NCI-H2196 treated with DMSO at 0.1 percent for 48 hours (cell line): Measurements from ENCODE around the gene SLC16A10.
A peak's percentile ranks its signal among the peaks of the same experiment; 100 is the strongest.
"Not testable (repeated sequence)": the region's sequence is repeated elsewhere in the genome, so short reads cannot be mapped to it uniquely, and the experiment has no call there.

Experiments
- DNase-seq: peaks from one replicate; lab custom pipeline; 2025; ENCODE audit not compliant: unreplicated experiment; lab: John Stamatoyannopoulos, UW

Gene SLC16A10

DNA sequence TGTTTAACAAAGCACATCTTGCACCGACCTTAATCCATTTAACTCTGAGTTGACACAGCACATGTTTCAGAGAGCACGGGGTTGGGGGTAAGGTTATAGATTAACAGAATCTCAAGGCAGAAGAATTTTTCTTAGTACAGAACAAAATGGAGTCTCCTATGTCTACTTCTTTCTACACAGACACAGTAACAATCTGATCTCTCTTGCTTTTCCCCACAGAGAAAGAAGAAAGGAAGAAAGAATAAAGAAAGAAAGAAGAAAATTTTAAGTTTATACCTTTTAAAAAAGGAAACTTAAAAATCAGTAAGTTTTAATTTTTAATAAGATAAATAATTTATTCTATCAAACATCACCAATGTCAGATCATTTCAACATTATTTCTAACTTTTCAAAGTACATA lies 168.5 kb downstream of the SLC16A10 start:
- not testable (repeated sequence) for DNase-seq

DNA sequence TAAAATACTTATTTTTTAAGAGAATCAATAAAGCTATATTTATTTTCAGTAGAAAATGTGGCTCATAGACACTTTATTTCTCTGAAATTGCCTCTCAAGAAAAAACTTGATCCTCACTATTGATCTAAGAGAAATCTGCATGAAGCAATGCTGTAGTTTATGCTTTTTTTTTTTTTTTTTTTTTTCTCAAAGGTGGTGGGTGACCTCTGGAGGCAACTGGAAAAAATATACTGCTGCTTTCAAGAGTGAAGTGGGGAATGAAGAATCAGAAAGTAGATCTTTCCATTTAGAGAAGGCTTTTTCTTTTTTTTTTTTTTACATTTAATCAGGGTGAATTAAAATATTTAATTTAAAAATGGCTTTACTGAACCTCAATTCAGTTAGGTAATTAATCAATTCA lies 169.3 kb downstream of the SLC16A10 start:
- no peak for DNase-seq

DNA sequence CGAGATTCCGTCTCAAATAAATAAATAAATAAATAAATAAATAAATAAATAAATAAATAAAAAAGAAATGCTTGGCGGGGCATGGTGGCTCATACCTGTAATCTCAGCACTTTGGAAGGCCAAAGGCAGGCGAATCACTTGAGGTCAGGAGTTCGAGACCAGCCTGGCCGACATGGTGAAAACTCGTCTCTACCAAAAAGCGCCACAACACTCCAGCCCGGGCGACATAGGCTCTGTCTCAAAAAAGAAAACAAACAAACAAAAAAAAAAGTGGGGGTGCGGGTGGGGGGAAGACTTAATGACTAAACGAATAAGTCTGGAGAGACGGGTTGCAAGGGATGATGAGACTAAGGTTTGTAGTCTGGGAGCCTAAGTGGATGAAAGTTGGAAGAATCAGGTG lies 170.7 kb downstream of the SLC16A10 start:
- no peak for DNase-seq

DNA sequence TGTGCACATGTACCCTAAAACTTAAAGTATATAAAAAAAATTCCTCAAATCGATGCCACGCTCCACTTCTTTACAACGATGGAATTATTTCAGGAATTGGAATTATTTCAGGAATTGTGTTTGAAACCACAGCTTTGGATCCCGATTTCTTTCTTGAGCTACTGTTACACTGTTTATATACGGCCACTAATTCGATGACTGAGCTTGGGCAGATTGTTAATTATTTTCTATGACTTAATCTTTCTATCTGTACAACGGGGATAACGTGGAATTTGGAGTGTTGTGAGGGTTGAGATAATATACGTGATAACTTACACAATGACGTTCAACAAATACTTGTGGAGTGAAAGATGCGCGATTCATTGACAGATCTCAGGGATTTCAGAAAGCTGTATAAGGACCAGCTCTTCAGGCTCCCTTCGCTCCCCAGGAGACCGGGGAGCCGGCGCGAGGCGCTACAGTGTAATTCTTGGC lies 171.3 kb downstream of the SLC16A10 start:
- no peak for DNase-seq

DNA sequence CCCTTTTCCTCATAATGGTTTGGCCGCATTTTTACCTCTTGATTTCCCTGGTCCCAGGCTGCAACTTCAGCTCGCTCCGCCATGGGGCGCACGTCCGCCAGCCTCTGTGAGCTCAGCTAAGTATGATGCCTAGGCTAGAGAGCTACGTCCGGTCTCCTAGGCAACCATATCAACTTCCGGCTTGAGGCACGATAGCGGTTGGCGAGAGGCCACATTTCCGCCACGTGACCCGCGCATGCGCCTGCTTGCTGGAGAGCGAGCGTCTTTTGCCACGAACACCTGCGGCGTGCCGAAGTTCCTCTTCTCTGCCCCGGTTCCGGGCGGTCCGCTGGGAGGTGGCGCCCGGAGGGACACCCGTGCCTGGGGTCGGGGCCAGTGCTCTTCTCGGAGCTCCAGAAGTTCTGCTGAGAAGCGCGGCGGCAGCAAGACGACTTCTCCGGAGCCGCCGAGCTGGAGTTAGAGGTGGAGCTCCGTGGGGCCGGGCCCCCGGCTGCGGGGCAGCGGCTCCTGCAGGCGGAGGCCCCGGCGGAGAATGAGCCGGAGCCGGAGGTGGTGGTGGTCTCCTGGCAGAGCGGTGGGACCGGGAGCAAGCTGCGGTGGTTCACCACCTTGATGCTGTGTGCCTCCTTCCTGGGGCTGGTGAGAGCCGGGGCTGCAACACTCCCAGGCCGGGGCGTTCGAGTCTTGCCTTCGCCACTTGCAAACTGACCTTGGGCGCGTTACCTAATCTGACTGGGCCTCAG lies 172.0 kb downstream of the SLC16A10 start:
- peak; percentile 95 for DNase-seq

DNA sequence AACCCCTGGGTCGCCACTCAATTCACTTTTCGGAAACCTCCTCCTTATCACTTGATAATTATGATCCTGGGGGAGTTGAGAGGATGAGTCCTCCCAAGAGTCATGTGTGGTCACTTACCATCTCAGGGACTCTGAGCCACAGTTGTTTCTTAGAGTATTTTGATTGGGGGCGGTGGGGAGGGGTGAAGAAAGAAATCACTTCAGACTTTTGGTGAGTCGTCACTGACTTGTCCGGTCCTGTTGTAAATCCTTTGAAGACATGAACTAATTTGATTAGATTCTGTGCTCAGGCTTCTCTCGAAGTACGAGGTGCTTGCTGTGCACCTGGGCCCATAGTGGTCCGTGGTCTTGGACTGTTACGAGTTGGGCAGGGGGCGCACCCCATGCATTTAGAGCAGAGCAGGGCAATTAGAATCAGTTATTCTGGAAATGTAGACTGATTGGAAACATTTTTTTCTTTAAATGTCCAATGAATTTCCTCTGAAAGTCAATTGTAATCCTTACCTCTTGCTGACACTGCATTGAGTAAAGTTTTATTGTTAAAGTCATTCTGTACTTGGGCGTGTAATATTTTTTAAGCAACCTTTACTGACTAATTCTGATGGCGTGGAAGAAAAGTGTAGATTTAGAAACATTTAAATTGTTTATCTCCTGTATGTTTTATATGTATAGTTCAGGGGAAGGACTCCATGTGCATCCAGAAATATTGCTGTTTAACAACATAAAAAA lies 173.4 kb downstream of the SLC16A10 start:
- no peak for DNase-seq

DNA sequence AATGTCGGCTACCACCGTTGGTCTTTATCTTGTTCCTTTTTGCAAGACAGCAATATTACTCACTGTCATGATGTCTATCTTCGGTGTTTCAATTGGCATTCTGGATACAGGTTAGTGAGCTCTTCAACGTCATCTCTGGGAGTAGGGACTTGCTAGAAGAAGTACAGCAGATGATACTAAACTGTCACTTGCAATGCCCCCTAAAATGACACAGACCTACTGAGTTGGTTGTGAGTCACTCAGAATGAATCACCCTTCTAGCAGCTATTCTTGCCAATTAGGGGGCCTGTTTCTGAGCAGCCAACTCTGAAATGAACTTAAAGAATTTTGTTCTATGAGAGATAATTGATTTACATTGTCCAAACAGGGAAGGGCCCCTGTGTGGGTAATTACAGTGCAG lies 176.5 kb downstream of the SLC16A10 start:
- no peak for DNase-seq

DNA sequence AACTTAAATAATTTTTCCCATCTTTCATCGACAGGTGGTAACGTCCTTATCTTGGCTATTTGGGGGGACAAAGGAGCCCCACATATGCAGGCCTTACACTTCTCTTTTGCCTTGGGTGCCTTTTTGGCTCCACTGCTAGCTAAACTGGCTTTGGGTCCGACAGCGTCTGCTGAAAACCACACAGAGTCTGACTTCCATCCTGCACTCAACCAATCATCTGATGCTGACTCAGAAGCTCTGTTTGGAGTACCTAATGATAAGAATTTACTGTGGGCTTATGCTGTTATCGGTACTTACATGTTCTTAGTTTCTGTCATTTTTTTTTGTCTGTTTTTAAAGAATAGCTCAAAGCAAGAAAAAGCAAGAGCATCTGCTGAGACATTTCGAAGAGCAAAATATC lies 178.5 kb downstream of the SLC16A10 start:
- no peak for DNase-seq

DNA sequence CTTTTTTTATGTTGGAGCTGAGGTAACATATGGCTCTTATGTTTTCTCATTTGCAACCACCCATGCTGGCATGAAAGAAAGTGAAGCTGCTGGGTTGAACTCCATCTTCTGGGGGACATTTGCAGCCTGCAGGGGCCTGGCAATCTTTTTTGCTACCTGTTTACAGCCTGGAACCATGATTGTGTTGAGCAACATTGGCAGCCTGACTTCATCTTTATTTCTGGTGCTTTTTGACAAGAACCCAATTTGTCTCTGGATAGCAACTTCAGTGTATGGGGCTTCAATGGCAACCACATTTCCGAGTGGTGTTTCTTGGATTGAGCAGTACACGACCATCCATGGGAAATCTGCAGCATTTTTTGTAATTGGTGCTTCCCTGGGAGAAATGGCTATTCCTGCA lies 179.0 kb downstream of the SLC16A10 start:
- DNase-seq, result no peak

DNA sequence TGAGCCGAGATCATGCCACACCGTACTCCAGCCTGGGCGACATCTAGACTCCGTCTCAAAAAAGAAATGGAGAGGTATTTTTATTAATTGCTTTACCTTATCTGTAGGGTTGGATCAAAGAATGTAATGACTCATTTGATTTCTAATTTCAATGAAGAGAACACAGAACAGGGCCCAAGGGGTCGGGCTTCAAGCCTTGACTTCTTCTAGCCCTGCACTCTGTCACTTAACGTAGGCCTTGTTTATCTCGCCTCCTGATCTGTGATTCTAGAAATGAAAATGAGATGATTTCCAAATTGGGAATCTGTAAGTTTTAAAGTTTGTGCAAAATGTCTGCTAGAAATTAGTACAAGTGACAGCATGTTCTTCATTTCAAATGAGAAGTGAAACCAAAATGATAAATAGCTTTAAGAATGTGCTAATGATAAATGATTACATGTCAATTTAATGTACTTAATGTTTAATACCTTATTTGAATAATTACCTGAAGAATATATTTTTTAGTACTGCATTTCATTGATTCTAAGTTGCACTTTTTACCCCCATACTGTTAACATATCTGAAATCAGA lies 180.5 kb downstream of the SLC16A10 start:
- no peak for DNase-seq

DNA sequence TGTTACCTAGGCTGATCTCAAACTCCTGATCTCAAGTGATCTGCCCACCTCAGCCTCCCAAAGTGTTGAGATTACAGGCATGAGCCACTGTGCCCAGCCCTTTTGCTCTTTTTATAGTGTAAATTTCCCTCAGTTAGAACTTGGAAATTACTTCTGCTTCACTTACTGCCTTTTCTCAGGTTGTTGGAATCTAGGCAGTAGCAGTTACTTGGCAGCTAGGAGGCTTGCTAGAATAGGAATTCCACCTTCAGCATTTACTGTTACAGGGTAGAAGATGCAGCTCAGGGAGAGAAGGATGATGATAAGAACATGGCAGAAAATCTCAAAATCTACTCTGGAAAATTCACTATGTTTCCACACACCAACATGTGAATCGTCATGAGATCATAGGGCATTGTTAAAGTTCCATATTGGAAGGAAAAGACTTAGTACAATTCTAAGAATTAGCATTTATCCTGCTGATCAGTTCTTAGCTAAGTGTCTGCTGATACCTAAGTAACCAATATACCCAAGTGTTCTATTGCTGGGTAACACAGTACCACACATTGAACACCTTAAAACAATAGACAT lies 182.2 kb downstream of the SLC16A10 start:
- no peak for DNase-seq

DNA sequence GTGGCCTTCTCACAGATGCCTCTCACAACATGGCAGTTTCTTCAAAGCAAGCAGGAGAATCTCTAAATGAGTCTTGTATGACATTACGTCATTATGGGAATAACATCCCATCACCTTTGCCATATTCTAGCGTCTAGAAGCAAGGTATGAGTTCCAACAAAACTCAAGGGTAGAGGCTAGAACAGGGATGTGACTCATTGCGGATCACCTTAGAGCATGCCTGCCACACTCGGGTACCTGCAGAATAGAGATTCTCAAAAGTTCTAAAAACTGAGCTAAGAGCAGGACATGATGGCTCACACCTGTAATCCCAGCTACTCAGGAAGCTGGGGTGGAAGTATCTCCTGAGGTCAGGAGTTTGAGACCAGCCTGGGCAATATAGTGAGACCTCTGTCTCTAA lies 182.8 kb downstream of the SLC16A10 start:
- no peak for DNase-seq

DNA sequence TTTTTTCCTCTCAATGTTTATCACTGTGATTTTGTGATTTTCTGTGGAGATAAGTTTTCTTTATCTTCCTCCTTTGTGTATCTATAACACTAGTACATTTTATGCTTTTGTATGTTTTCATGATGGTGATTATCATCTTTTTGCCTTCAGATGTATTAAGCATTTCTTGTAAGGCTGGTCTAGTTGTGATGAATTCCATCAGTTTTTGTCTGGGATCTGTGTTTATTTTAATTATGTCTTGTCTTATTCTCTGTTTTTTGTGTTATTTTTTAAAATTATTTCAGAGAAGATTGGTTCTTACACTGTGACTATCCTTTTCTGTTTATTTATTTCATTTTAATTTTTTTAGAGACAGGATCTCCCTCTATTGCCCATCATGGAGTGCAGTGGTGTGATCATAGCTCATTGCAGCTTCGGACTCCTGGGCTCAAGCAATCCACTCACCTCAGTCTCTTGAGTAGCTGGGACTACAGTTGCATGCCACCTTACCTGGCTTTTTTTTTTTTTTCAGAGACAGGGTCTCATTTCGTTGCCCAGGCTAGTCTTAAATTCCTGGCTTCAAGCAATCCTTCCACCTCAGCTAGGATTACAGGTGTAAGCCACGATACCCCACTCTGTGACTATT lies 187.4 kb downstream of the SLC16A10 start:
- no peak for DNase-seq

DNA sequence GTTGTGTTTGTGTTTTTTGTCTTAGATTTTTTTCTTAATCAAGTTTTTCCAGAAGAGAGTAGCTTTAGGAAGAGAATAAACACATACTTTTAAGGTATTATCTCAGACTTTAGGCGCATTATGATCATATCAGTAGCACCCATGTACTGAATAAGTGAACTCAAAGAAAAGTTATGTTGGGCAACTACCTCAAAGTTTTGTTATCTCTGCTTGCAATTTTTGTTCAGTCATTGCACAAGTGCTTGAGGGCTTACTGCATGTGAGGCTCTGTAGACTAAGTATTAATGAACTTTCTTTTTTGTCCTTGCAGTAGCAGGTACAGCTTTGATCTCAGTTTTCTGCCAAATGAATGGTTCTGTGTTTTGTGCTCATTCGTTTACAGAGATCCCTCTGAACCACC lies 189.0 kb downstream of the SLC16A10 start:
- no peak for DNase-seq

DNA sequence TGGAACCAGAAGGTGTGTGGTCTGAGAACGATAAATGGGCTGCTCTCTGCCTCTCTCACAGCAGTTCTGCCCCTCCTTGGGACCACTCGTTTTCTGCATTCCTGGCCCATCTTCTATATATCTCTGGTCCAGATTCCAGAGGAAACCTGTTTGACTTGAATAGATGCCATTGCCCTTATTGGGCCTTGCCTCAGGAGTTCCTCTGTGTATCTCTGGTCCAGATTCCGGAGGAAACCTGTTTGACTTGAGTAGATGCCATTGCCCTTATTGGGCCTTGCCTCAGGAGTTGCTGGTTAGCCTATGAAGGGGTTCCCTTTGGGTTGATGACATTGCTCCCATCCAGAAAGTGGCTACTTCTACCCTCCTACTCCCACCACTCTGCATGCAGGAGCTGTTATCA lies 189.4 kb downstream of the SLC16A10 start:
- no peak for DNase-seq

DNA sequence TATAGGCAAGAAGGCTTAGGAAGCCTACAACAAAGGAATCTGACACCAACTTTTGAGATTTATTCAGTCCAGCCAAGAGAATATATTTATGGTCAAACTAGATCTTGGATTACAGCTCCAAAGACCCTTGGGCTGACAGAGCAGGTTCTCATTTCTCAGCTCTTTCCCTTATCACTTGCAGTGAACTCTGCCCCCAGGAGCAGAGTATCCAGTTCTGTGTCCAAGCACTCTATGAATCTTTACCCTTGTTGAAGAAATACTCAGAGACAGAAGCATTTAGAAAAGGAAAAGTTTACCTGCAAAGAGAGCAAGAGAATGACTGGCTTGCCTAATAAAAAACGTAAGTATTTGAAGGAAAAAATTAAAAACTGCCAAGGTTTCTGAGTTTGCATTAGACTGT lies 190.5 kb downstream of the SLC16A10 start:
- DNase-seq, result no peak

DNA sequence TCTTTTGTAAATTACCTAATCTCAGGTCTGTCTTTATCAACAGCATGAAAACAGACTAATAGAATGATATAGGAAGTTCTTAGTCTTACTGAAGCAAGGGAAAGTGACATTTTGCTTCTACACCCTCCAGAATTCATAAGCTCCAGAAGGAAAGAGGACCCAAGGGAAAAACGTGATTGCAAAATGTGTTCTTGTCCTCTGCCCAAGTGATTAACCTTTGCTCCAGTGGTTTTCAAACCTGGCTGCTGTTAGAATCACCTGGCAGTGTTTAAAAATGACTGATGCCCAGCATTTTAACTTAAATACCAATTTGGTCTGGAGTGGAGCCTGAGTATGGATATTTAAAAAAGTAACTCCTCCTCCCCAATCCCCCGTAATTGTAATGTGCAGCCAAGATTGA lies 191.4 kb downstream of the SLC16A10 start:
- no peak for DNase-seq

DNA sequence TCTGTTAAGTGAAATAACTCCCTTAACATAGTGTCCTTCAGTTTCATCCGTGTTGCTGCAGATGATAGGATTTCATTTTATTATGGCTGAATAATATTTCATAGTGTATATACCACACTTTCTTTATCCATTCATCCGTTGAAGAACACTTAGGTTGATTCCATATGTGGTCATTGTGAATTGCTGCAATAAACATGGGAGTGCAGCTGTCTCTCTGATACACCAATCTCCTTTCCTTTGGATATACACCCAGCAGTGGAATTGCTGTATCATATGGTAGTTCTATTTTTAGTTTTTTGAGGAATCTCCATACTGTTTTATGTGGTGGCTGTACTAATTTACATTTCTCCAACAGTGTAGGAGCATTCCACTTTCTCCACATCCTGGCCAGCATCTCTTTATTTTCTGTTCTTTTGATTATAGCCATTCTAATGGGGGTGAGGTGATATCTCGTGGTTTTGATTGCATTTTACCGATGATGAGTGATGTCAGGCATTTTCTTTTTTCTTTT lies 193.2 kb downstream of the SLC16A10 start:
- no peak for DNase-seq
